ENCODE data around the gene PTPRM. TPM values are rescaled to one million over a fixed set of nuclear protein-coding genes. Genes with fewer than 3 reads are reported as not detected.

PTPRM gene
- polyA plus RNA-seq, 1 donor: 85.4 TPM

- no peak for DNase-seq (ENCODE audit: low read depth)
Observed at GRCh38 chr18:8322486-8322885, 755.4 kb downstream of the PTPRM start.

- no peak for DNase-seq (ENCODE audit: low read depth)
Observed at GRCh38 chr18:8324343-8325065, 757.4 kb downstream of the PTPRM start.

- DNase-seq (ENCODE audit: low read depth): no peak
Observed at GRCh38 chr18:8326763-8327394, 759.8 kb downstream of the PTPRM start.

GRCh38 chr18:8328126-8328525 lies 761.0 kb downstream of the PTPRM start:
- no peak for DNase-seq (ENCODE audit: low read depth)

- no peak for DNase-seq (ENCODE audit: low read depth)
Observed at GRCh38 chr18:8329186-8329771, 762.2 kb downstream of the PTPRM start.

GRCh38 chr18:8330575-8330974 lies 763.5 kb downstream of the PTPRM start:
- no peak for DNase-seq (ENCODE audit: low read depth)

GRCh38 chr18:8332286-8332685 lies 765.2 kb downstream of the PTPRM start:
- DNase-seq (ENCODE audit: low read depth): no peak

- DNase-seq (ENCODE audit: low read depth): no peak
Observed at GRCh38 chr18:8333961-8334360, 766.8 kb downstream of the PTPRM start.

GRCh38 chr18:8337211-8337610 lies 770.1 kb downstream of the PTPRM start:
- DNase-seq (ENCODE audit: low read depth): no peak

- no peak for DNase-seq (ENCODE audit: low read depth)
Observed at GRCh38 chr18:8339210-8339609, 772.1 kb downstream of the PTPRM start.

- no peak for DNase-seq (ENCODE audit: low read depth)
Observed at GRCh38 chr18:8339952-8340351, 772.8 kb downstream of the PTPRM start.

GRCh38 chr18:8341481-8342230 lies 774.5 kb downstream of the PTPRM start:
- no peak for DNase-seq (ENCODE audit: low read depth)

GRCh38 chr18:8348051-8348720 lies 781.1 kb downstream of the PTPRM start:
- no peak for DNase-seq (ENCODE audit: low read depth)

GRCh38 chr18:8349608-8350323 lies 782.6 kb downstream of the PTPRM start:
- DNase-seq (ENCODE audit: low read depth): no peak

GRCh38 chr18:8350628-8351027 lies 783.5 kb downstream of the PTPRM start:
- DNase-seq (ENCODE audit: low read depth): no peak

GRCh38 chr18:8351161-8351560 lies 784.0 kb downstream of the PTPRM start:
- DNase-seq (ENCODE audit: low read depth): no peak

- DNase-seq (ENCODE audit: low read depth): no peak
Observed at GRCh38 chr18:8354304-8354703, 787.2 kb downstream of the PTPRM start.

- no peak for DNase-seq (ENCODE audit: low read depth)
Observed at GRCh38 chr18:8356001-8356400, 788.9 kb downstream of the PTPRM start.

- no peak for DNase-seq (ENCODE audit: low read depth)
Observed at GRCh38 chr18:8357320-8357719, 790.2 kb downstream of the PTPRM start.

- DNase-seq (ENCODE audit: low read depth): no peak
Observed at GRCh38 chr18:8358033-8358765, 791.1 kb downstream of the PTPRM start.

Data from forelimb muscle (tissue), 1 donor.